ENCODE measurements around the gene NNT. TPM values are rescaled to one million over a fixed set of nuclear protein-coding genes. Genes with fewer than 3 reads are reported as not detected.
A peak's percentile ranks its signal among the peaks of the same experiment; 100 is the strongest.
"Not testable (repeated sequence)": the region's sequence is repeated elsewhere in the genome, so short reads cannot be mapped to it uniquely, and the experiment has no call there.

NNT gene
- total RNA-seq, 1 experiment from 2014 or later, result 71.6 TPM

DNA sequence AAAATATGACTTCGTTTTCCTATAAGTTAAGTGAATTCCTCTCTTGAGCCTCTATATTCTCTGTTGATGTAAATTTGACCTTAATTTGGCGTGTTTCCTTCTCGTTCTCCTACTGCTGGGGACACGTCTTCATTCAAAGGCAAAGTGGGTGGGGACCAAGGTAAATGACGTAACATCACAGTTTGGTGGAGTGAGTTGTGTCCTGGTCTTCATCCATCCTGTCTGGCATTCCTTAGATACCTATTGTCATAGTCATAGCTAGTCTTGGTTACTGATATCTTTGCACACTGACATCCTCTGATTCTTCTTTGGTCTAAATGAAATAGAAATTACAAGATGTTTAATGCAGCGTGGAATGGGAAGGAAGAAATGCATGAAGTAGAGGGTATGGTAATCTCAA is 108.5 kb downstream of the NNT start:
- intact Hi-C loops (cut with micrococcal nuclease; ENCODE audit: unreplicated experiment), result no loop called here
- ChIA-PET CTCF (no interaction called here), POLR2A (ENCODE audit: low non-redundant PET) (no interaction called here)
- H3K9me3 ChIP-seq (ENCODE audit: low read depth, low read length, poor library complexity, severe bottlenecking), result no peaks in the 10 kb centered on the region
- BruUV-seq (replicated peaks), result no TSS peak
- peaks cover 5% of the 10 kb centered on the region for H3K4me1 ChIP-seq (ENCODE audit: insufficient read depth, low read length, poor library complexity, severe bottlenecking)
- TF ChIP-seq, protein P1, sequence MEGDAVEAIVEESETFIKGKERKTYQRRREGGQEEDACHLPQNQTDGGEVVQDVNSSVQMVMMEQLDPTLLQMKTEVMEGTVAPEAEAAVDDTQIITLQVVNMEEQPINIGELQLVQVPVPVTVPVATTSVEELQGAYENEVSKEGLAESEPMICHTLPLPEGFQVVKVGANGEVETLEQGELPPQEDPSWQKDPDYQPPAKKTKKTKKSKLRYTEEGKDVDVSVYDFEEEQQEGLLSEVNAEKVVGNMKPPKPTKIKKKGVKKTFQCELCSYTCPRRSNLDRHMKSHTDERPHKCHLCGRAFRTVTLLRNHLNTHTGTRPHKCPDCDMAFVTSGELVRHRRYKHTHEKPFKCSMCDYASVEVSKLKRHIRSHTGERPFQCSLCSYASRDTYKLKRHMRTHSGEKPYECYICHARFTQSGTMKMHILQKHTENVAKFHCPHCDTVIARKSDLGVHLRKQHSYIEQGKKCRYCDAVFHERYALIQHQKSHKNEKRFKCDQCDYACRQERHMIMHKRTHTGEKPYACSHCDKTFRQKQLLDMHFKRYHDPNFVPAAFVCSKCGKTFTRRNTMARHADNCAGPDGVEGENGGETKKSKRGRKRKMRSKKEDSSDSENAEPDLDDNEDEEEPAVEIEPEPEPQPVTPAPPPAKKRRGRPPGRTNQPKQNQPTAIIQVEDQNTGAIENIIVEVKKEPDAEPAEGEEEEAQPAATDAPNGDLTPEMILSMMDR (conservative IDR thresholded peaks at IDR 0.05; ENCODE audit: low read depth, low read length), result no peak
- no peak for TF ChIP-seq EZH2 (IDR thresholded peaks at IDR 0.05; ENCODE audit: borderline replicate concordance, low read depth, low read length, poor library complexity, severe bottlenecking)
- no peak overlapping the region for H3K27ac ChIP-seq (ENCODE audit: low read depth, low read length, poor library complexity, severe bottlenecking)
- H3K27me3 ChIP-seq (replicated peaks; ENCODE audit: insufficient read depth, low read depth, low read length, poor library complexity), result no peaks in the 10 kb centered on the region
- peak; percentile 51 for DNase-seq (ENCODE audit: low spot score)
- H3K36me3 ChIP-seq (ENCODE audit: insufficient read depth, low read length, poor library complexity, severe bottlenecking), result no peaks in the 10 kb centered on the region
- H3K4me3 ChIP-seq (ENCODE audit: low read depth, low read length, poor library complexity, severe bottlenecking), result no peak overlapping the region

DNA sequence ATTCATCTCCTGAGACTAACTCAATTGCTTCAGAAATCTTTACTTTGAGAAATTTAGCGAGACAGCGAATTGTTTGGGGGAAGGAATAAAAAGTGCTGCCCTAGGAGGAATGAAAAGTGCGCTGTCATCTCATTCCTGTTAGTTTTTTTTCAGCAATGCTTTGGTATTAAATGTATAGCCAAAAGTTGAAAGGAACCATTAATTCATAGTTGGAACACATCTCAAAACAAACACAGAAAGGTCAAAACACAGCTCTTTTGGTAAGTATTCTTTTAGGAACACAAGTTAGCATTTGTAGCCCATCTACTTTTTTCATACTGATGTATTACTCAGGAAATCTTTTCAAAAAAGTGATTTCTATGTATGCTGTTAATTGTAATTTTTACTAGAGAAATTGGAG is 109.1 kb downstream of the NNT start:
- peaks cover 5% of the 10 kb centered on the region for H3K4me1 ChIP-seq (ENCODE audit: insufficient read depth, low read length, poor library complexity, severe bottlenecking)
- H3K27ac ChIP-seq (ENCODE audit: low read depth, low read length, poor library complexity, severe bottlenecking), result no peak overlapping the region
- no peaks in the 10 kb centered on the region for H3K27me3 ChIP-seq (replicated peaks; ENCODE audit: insufficient read depth, low read depth, low read length, poor library complexity)
- no peaks in the 10 kb centered on the region for H3K9me3 ChIP-seq (ENCODE audit: low read depth, low read length, poor library complexity, severe bottlenecking)
- no peak for TF ChIP-seq EZH2 (IDR thresholded peaks at IDR 0.05; ENCODE audit: borderline replicate concordance, low read depth, low read length, poor library complexity, severe bottlenecking)
- TF ChIP-seq, protein P1 (conservative IDR thresholded peaks at IDR 0.05; ENCODE audit: low read depth, low read length), result no peak
- no TSS peak for BruUV-seq (replicated peaks)
- intact Hi-C loops (cut with micrococcal nuclease; ENCODE audit: unreplicated experiment), result no loop called here
- DNase-seq (ENCODE audit: low spot score), result no peak
- H3K36me3 ChIP-seq (ENCODE audit: insufficient read depth, low read length, poor library complexity, severe bottlenecking), result no peaks in the 10 kb centered on the region
- CTCF ChIA-PET, result no interaction called here
- POLR2A ChIA-PET (ENCODE audit: low non-redundant PET), result no interaction called here
- no peak overlapping the region for H3K4me3 ChIP-seq (ENCODE audit: low read depth, low read length, poor library complexity, severe bottlenecking)

DNA sequence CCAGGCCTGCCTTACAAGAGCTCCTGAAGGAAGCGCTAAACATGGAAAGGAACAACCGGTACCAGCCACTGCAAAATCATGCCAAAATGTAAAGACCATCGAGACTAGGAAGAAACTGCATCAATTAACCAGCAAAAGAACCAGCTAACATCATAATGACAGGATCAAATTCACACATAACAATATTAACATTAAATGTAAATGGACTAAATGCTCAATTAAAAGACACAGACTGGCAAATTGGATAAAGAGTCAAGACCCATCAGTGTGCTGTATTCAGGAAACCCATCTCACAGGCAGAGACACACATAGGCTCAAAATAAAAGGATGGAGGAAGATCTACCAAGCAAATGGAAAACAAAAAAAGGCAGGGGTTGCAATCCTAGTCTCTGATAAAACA is 116.8 kb downstream of the NNT start:
- H3K4me3 ChIP-seq (ENCODE audit: low read depth, low read length, poor library complexity, severe bottlenecking); BruUV-seq (replicated peaks); H3K36me3 ChIP-seq (ENCODE audit: insufficient read depth, low read length, poor library complexity, severe bottlenecking); POLR2A ChIA-PET (ENCODE audit: low non-redundant PET); H3K9me3 ChIP-seq (ENCODE audit: low read depth, low read length, poor library complexity, severe bottlenecking); H3K27me3 ChIP-seq (replicated peaks; ENCODE audit: insufficient read depth, low read depth, low read length, poor library complexity); intact Hi-C loops (cut with micrococcal nuclease; ENCODE audit: unreplicated experiment); DNase-seq (ENCODE audit: low spot score); H3K27ac ChIP-seq (ENCODE audit: low read depth, low read length, poor library complexity, severe bottlenecking); H3K4me1 ChIP-seq (ENCODE audit: insufficient read depth, low read length, poor library complexity, severe bottlenecking); CTCF ChIA-PET: not testable (repeated sequence)

DNA sequence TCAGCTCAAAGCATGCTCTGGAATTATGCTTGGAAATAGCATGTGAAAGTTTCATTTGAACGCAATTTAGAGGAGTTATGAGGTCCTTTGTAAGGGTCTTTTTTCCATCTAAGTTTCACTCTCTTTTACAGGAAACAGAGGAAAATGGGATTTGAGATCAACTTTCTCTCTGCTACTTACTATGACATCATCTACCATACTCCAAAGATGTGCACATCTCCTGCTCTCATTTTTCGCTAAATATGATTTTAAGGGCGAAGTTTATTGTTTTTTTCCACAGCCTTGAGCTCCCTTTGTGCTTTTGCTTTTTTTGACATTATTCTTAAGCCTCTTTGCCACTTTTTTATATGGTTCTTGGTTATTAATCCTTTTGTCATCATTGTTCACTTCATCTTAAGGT is 125.6 kb downstream of the NNT start:
- POLR2A ChIA-PET (ENCODE audit: low non-redundant PET), result no interaction called here
- no TSS peak for BruUV-seq (replicated peaks)
- TF ChIP-seq, protein P1 (conservative IDR thresholded peaks at IDR 0.05; ENCODE audit: low read depth, low read length), result no peak
- TF ChIP-seq EZH2 (IDR thresholded peaks at IDR 0.05; ENCODE audit: borderline replicate concordance, low read depth, low read length, poor library complexity, severe bottlenecking), result no peak

More for the DNA sequence above, 125.6 kb downstream of the NNT start:
- CTCF ChIA-PET, result no interaction called here
- Histone ChIP-seq H3K4me1 (ENCODE audit: insufficient read depth, low read length, poor library complexity, severe bottlenecking) (peaks cover 12% of the 10 kb centered on the region), H3K9me3 (ENCODE audit: low read depth, low read length, poor library complexity, severe bottlenecking) (no peaks in the 10 kb centered on the region), H3K27me3 (replicated peaks; ENCODE audit: insufficient read depth, low read depth, low read length, poor library complexity) (no peaks in the 10 kb centered on the region), H3K27ac (ENCODE audit: low read depth, low read length, poor library complexity, severe bottlenecking) (no peak overlapping the region), H3K36me3 (ENCODE audit: insufficient read depth, low read length, poor library complexity, severe bottlenecking) (no peaks in the 10 kb centered on the region), H3K4me3 (ENCODE audit: low read depth, low read length, poor library complexity, severe bottlenecking) (no peak overlapping the region)
- no peak for DNase-seq (ENCODE audit: low spot score)
- intact Hi-C loops (cut with micrococcal nuclease; ENCODE audit: unreplicated experiment), result loop anchor here (5.0 kb wide), 1 partner anchor 1044 kb away; no protein-coding TSS in a partner anchor

Measured in A673 (cell line).